Thyroid gland (tissue), 4 donors: ENCODE data around the gene APOL3.

Source experiments
- CTCF ChIP-seq, 6 experiments: fragments of 200-600 bp in 3 of 6; fragments of 450-650 bp in 3 of 6; sonication (generic) in 3 of 6; IDR thresholded peaks; one replicate each; pipeline ENCODE4 v1.5.1; 2016 to 2019; ENCODE audit warnings: antibody characterized with exemption in 6 of 6, mild to moderate bottlenecking in 2 of 6, inconsistent platforms in 1 of 6, moderate library complexity in 1 of 6
- POLR2A ChIP-seq, 2 donors: fragments of 450-650 bp; IDR thresholded peaks; one replicate each; pipeline ENCODE4 v1.6.1; 2017; ENCODE audit warnings: antibody characterized with exemption in 2 of 2, mild to moderate bottlenecking in 2 of 2, moderate library complexity in 1 of 2

- TF ChIP-seq CTCF (IDR thresholded peaks at IDR 0.05) (no peak), POLR2A (IDR thresholded peaks at IDR 0.05) (no peak)
Observed at GRCh38 chr22:36198536-36198935, 38.0 kb upstream of the APOL3 start.
